GM12878 (cell line): ENCODE measurements around the gene PIGQ. TPM values are rescaled to one million over a fixed set of nuclear protein-coding genes. Genes with fewer than 3 reads are reported as not detected.

Experiments
- ATAC-seq: fragments of 200-7000 bp; cut with Tn5 transposase; 3 replicates; pipeline ENCODE4 v1.9.1; 2020; ENCODE audit warnings: mild to moderate bottlenecking, moderate library complexity
- BruUV-seq: library from RNA; stranded (reverse); fragments of 400-500 nt; replicated peaks from 2 replicates; lab custom pipeline; 2021; lab: Mats Ljungman, UMichigan
- CTCF ChIA-PET: fragments of 300-600 bp; sonication (Branson Sonifier 250); formaldehyde crosslinking; extraction: SDS; loops from one replicate; lab custom pipeline; 2021; ENCODE audit warnings: inconsistent platforms; lab: Yijun Ruan, JAX
- POLR2A ChIA-PET: fragments of 350-600 bp; formaldehyde crosslinking; extraction: SDS; loops from one replicate; lab custom pipeline; 2021; ENCODE audit warnings: inconsistent platforms; lab: Charles Lee
- RAD21 ChIA-PET: fragments of 300-600 bp; sonication (Branson Sonifier 250); formaldehyde crosslinking; loops from one replicate; lab custom pipeline; 2023; ENCODE audit warnings: antibody characterized with exemption; ENCODE audit not compliant: unreplicated experiment; lab: Charles Lee
- SMC1A ChIA-PET: fragments of 300-600 bp; sonication (Branson Sonifier 250); formaldehyde crosslinking; loops from one replicate; lab custom pipeline; 2023; ENCODE audit not compliant: unreplicated experiment, uncharacterized antibody; lab: Charles Lee
- DNase-seq: peaks from one replicate; pipeline ENCODE4 v3.0.0-alpha.2; 2011; ENCODE audit warnings: low read depth, low spot score
- FAIRE-seq: peaks from 3 replicates; lab custom pipeline; 2011; peaks lifted over from hg19 to GRCh38; lab: Jason Lieb, UNC
- H2AFZ ChIP-seq: 2 replicates; pipeline ENCODE4 v1.6.0; 2011; ENCODE audit warnings: low read depth, low read length, control low read depth; ENCODE audit not compliant: control insufficient read depth
- H3K27ac ChIP-seq: 2 replicates; pipeline ENCODE4 v1.5.1; 2011; ENCODE audit warnings: control low read depth; ENCODE audit not compliant: control insufficient read depth, insufficient read depth
- H3K27me3 ChIP-seq, 2 experiments: replicated peaks in 1 of 2; 2 replicates each; pipeline versions ENCODE4 v1.6.0 to v1.6.1; 2011; ENCODE audit warnings: low read length in 1 of 2; ENCODE audit not compliant: control insufficient read depth in 2 of 2, insufficient read depth in 2 of 2
- H3K36me3 ChIP-seq, 2 experiments: 2 replicates each; pipeline ENCODE4 v1.5.1; 2011; ENCODE audit warnings: low read length in 1 of 2; ENCODE audit not compliant: control insufficient read depth in 2 of 2, insufficient read depth in 2 of 2
- H3K4me1 ChIP-seq: 2 replicates; pipeline ENCODE4 v1.6.1; 2011; ENCODE audit warnings: mild to moderate bottlenecking, low read length, moderate library complexity, mixed read lengths; ENCODE audit not compliant: control insufficient read depth, insufficient read depth
- H3K4me2 ChIP-seq: 2 replicates; pipeline ENCODE4 v1.6.0; 2011; ENCODE audit warnings: control low read depth; ENCODE audit not compliant: control insufficient read depth, insufficient read depth
- H3K4me3 ChIP-seq: fragments of 200-600 bp; sonication (generic); 2 replicates; pipeline ENCODE4 v1.5.1; 2016
- H3K79me2 ChIP-seq: 2 replicates; pipeline ENCODE4 v1.6.0; 2011; ENCODE audit warnings: low read length; ENCODE audit not compliant: control insufficient read depth, insufficient read depth
- H3K9ac ChIP-seq: 2 replicates; pipeline ENCODE4 v1.8.0; 2011; ENCODE audit warnings: low read length, control low read depth, mixed read lengths; ENCODE audit not compliant: control insufficient read depth, insufficient read depth
- H3K9me3 ChIP-seq: replicated peaks from 3 replicates; pipeline ENCODE4 v1.5.1; 2011; ENCODE audit warnings: mild to moderate bottlenecking, low read length; ENCODE audit not compliant: control insufficient read depth, insufficient read depth
- H4K20me1 ChIP-seq: 2 replicates; pipeline ENCODE4 v1.6.0; 2011; ENCODE audit not compliant: control insufficient read depth, insufficient read depth
- CBX3 ChIP-seq: fragments of 200-600 bp; sonication (generic); IDR thresholded peaks from 2 replicates; pipeline ENCODE4 v1.6.1; 2016; ENCODE audit warnings: low read depth, borderline replicate concordance
- MYC ChIP-seq: IDR thresholded peaks from 2 replicates; pipeline ENCODE4 v1.6.1; 2011; ENCODE audit warnings: mild to moderate bottlenecking, low read length, moderate library complexity, inconsistent platforms; ENCODE audit not compliant: insufficient read depth, insufficient replicate concordance, insufficient read length, severe bottlenecking
- SMARCA5 ChIP-seq: fragments of 450-650 bp; IDR thresholded peaks from 2 replicates; pipeline ENCODE4 v1.6.1; 2017; ENCODE audit warnings: mild to moderate bottlenecking
- ZBTB11 ChIP-seq: fragments of 450-650 bp; formaldehyde crosslinking; IDR thresholded peaks from 2 replicates; pipeline ENCODE4 v1.5.0; 2022; ENCODE audit warnings: mild to moderate bottlenecking, missing genetic modification characterization
- ZNF217 ChIP-seq: fragments of 450-650 bp; IDR thresholded peaks from 2 replicates; pipeline ENCODE4 v1.6.1; 2017; ENCODE audit warnings: antibody characterized with exemption, mild to moderate bottlenecking
- WGBS: methylation state at CpG from one replicate; pipeline ENCODE4 v1.1.6; 2016; ENCODE audit warnings: low lambda C conversion rate; ENCODE audit not compliant: insufficient replicate concordance, insufficient coverage; ENCODE audit errors: missing lambda C conversion rate; 5-methylcytosine and 5-hydroxymethylcytosine counted together
- in situ Hi-C: fragments of 300-500 bp; cut with MboI; formaldehyde crosslinking; loops from 9 replicates; pipeline ENCODE4 v1.14.3; 2018; ENCODE audit warnings: mixed read lengths
- intact Hi-C: fragments of 100-400 bp; cut with micrococcal nuclease; formaldehyde crosslinking; loops from one replicate; pipeline ENCODE4 v1.14.2; 2022; ENCODE audit not compliant: unreplicated experiment
- polyA plus RNA-seq, 11 experiments: library from polyadenylated mRNA; depleted of rRNA in 4 of 11; unstranded in 6 of 11; stranded (reverse) in 5 of 11; fragments of >200 nt; fragmentation: Nextera tagmentation in 4 of 11; fragmentation: Illumina TruSeq in 1 of 11; extraction: Ambion mirVana in 4 of 11; extraction: Trizol in 1 of 11; gene quantifications; 1 replicate in 1 of 11; 2 replicates in 10 of 11; pipeline versions ENCODE4 v1.2.1 to v1.2.3, GENCODE V29; 2011 to 2016; ENCODE audit warnings: inconsistent platforms in 2 of 11, missing spikeins in 2 of 11, low read depth in 1 of 11
- total RNA-seq, 4 experiments: library from RNA; depleted of rRNA in 3 of 4; stranded (reverse); fragments of >200 nt in 3 of 4; fragmentation: Illumina TruSeq in 1 of 4; extraction: Trizol in 1 of 4; gene quantifications; 2 replicates each; pipeline versions ENCODE4 v1.2.1 to v1.2.3, GENCODE V29; 2013 to 2021
- TF ChIP-seq, protein P1 (sequence below): fragments of 450-650 bp; IDR thresholded peaks from 2 replicates; pipeline ENCODE4 v1.6.1; 2017; ENCODE audit warnings: antibody characterized with exemption, mild to moderate bottlenecking, moderate library complexity

PIGQ gene
- total and polyA plus RNA-seq, 10 of the 15 experiments (the other 5 are each of a cell fraction or from before 2014, with no cell fraction given) = 1.8 to 31.3 (median 17.5) TPM; not detected in 1

DNA sequence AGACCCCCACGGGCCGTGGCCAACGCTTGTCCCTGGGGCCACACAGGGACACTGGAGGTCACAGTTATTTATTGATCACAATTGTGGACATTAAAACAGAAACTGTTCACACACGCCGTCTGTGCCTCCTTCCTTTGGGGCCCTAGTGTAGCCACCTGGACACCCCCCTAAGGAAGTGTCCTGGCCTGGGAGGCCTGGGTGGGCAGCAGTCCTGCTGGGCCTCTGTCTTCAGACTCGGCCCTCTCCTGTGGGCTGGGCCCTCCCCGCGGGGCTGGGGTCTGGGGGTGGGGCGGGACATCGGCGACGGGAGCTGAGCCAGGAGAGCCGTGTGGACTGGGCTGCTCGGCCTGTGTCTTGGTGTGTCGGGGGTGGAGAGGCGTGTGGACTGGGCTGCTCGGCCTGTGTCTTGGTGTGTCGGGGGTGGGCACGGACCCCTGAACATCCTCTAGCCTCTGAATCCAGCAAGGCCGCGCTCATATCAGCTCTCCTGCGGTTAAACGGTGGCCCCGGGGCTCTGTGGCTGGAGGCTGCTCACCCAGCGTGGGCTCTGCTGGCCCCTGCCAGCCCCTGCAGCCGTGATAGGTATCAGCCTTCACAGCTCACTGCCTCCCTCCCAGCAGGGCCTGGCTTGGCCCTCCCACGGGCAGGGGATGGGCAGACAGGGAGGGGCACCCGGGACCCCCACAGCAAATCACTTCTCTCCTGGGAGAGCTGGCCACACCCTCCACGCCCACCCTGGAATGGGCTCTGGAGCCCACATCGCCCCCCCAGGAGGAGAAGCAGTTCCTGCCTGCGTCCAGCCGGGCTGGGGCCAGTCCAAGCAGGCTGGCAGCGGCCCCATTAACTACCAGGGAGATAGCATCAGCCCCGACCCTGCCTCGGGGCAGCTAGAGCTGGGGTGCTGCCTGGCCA, 4.1 kb upstream of the PIGQ start:
- peak overlapping the region; percentile 76; the same call in 1 of the 2 replicates for H3K4me2 ChIP-seq
- CTCF ChIA-PET = no interaction called here
- POLR2A ChIA-PET = no interaction called here

More for the DNA sequence above, 4.1 kb upstream of the PIGQ start:
- ChIA-PET RAD21 (no interaction called here), SMC1A (no interaction called here)
- BruUV-seq = no TSS peak
- intact Hi-C loops (loop anchor here (5.0 kb wide), 1 partner anchor 38 kb away; the partner anchor contains the start of gene CAPN15), in situ Hi-C loops (loop anchor here (5.0 kb wide), 1 partner anchor 33 kb away; no protein-coding TSS in a partner anchor)
- no peaks in the 10 kb centered on the region for H3K9me3 ChIP-seq
- no peak overlapping the region for H3K4me3 ChIP-seq
- WGBS = 59% methylated on average over 32 of the region's 35 CpGs
- H3K4me1 ChIP-seq = peaks cover 19% of the 10 kb centered on the region
- no peak for ATAC-seq
- H3K27me3 ChIP-seq = peaks cover 2% of the 10 kb centered on the region in 2 experiments; a peak in 2 of 4 replicates
- peaks cover 2% of the 10 kb centered on the region for H3K79me2 ChIP-seq
- H4K20me1 ChIP-seq = no peaks in the 10 kb centered on the region
- no peaks in the 10 kb centered on the region for H3K36me3 ChIP-seq
- TF ChIP-seq SMARCA5 (0 out of 2 replicates have a peak, but pooled peaks have one; percentile 1), CBX3 (no peak), MYC (no peak), ZNF217 (no peak), ZBTB11 (CRISPR knock-in tag) (no peak)
- TF ChIP-seq, protein P1, sequence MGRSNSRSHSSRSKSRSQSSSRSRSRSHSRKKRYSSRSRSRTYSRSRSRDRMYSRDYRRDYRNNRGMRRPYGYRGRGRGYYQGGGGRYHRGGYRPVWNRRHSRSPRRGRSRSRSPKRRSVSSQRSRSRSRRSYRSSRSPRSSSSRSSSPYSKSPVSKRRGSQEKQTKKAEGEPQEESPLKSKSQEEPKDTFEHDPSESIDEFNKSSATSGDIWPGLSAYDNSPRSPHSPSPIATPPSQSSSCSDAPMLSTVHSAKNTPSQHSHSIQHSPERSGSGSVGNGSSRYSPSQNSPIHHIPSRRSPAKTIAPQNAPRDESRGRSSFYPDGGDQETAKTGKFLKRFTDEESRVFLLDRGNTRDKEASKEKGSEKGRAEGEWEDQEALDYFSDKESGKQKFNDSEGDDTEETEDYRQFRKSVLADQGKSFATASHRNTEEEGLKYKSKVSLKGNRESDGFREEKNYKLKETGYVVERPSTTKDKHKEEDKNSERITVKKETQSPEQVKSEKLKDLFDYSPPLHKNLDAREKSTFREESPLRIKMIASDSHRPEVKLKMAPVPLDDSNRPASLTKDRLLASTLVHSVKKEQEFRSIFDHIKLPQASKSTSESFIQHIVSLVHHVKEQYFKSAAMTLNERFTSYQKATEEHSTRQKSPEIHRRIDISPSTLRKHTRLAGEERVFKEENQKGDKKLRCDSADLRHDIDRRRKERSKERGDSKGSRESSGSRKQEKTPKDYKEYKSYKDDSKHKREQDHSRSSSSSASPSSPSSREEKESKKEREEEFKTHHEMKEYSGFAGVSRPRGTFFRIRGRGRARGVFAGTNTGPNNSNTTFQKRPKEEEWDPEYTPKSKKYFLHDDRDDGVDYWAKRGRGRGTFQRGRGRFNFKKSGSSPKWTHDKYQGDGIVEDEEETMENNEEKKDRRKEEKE = no peak
- DNase-seq = no peak
- H3K27ac ChIP-seq = no peak overlapping the region
- no peak overlapping the region for H3K9ac ChIP-seq
- H2AFZ ChIP-seq = no peak overlapping the region
- FAIRE-seq = no peak
